ENCODE data around the gene TBL1X.

GRCh38 chrX:9510980-9511379 is 46.1 kb downstream of the TBL1X start:
- TF ChIP-seq, protein P1, sequence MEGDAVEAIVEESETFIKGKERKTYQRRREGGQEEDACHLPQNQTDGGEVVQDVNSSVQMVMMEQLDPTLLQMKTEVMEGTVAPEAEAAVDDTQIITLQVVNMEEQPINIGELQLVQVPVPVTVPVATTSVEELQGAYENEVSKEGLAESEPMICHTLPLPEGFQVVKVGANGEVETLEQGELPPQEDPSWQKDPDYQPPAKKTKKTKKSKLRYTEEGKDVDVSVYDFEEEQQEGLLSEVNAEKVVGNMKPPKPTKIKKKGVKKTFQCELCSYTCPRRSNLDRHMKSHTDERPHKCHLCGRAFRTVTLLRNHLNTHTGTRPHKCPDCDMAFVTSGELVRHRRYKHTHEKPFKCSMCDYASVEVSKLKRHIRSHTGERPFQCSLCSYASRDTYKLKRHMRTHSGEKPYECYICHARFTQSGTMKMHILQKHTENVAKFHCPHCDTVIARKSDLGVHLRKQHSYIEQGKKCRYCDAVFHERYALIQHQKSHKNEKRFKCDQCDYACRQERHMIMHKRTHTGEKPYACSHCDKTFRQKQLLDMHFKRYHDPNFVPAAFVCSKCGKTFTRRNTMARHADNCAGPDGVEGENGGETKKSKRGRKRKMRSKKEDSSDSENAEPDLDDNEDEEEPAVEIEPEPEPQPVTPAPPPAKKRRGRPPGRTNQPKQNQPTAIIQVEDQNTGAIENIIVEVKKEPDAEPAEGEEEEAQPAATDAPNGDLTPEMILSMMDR (IDR thresholded peaks at IDR 0.05): no peak
- no peak for TF ChIP-seq ZFX (IDR thresholded peaks at IDR 0.05; ENCODE audit: borderline replicate concordance)
